Activated CD4-positive, alpha-beta T cell treated with anti-CD3 and anti-CD28 coated beads for 36 hours (primary cell): ENCODE measurements around the gene PRKRIP1. TPM values are rescaled to one million over a fixed set of nuclear protein-coding genes. Genes with fewer than 3 reads are reported as not detected.

ENCODE experiments used
- ATAC-seq: fragments of 200-7000 bp; cut with Tn5 transposase; one replicate; pipeline ENCODE4 v1.10.0; 2021; ENCODE audit warnings: mild to moderate bottlenecking, moderate library complexity
- CTCF ChIA-PET: fragments of 350-600 bp; sonication (Branson Sonifier 250); formaldehyde crosslinking; loops from one replicate; lab custom pipeline; 2021; ENCODE audit warnings: antibody characterized with exemption; lab: Charles Lee
- POLR2A ChIA-PET: fragments of 350-600 bp; sonication (Branson Sonifier 250); formaldehyde crosslinking; loops from one replicate; lab custom pipeline; 2021; ENCODE audit warnings: antibody characterized with exemption, inconsistent platforms; lab: Charles Lee
- DNase-seq: peaks from one replicate; pipeline ENCODE4 v3.0.0-alpha.2; 2020
- H3K27ac Mint-ChIP-seq: one replicate; pipeline ENCODE4 v1.8.0; 2021; ENCODE audit warnings: mixed read lengths
- H3K27me3 Mint-ChIP-seq: one replicate; pipeline ENCODE4 v1.8.0; 2021; ENCODE audit warnings: mixed read lengths
- H3K36me3 Mint-ChIP-seq: one replicate; pipeline ENCODE4 v1.8.0; 2021; ENCODE audit warnings: low read depth, mixed read lengths
- H3K4me1 Mint-ChIP-seq: one replicate; pipeline ENCODE4 v1.8.0; 2021; ENCODE audit warnings: mixed read lengths
- H3K4me3 Mint-ChIP-seq: one replicate; pipeline ENCODE4 v1.8.0; 2021; ENCODE audit warnings: mild to moderate bottlenecking, moderate library complexity, mixed read lengths
- H3K9me3 Mint-ChIP-seq: one replicate; pipeline ENCODE4 v1.8.0; 2021; ENCODE audit warnings: low read depth, mixed read lengths
- intact Hi-C, 2 experiments: fragments of 100-400 bp; cut with DNase I in 1 of 2; cut with micrococcal nuclease in 1 of 2; formaldehyde crosslinking; loops; one replicate each; pipeline versions ENCODE4 v1.14.2 to v1.15.1; 2022 to 2024; cut with DNase I, micrococcal nuclease
- total RNA-seq, 2 experiments: library from RNA; stranded (reverse); gene quantifications; one replicate each; pipeline ENCODE4 v1.2.3, GENCODE V29; 2021

Gene PRKRIP1
- total RNA-seq, 2 experiments from 2014 or later = 26.2 to 31.4 TPM

GRCh38 chr7:102415685-102416225 is 19.6 kb downstream of the PRKRIP1 start:
- peak; percentile 85 for ATAC-seq
- DNase-seq = peak; percentile 83
- intact Hi-C loops = loop anchor here in 1 of 2 experiments (1.0 to 2.0 kb wide), 2 partner anchors 11 to 17 kb away; partner anchors contain the start of gene ORAI2
- H3K27me3 Mint-ChIP-seq = no peaks in the 10 kb centered on the region
- ChIA-PET POLR2A (interaction anchor here (0.5 to 1.3 kb wide), 6 partner anchors 10 to 1263 kb away, joined by 3 to 7 read pairs (median 4); no protein-coding TSS in a partner anchor), CTCF (interaction anchor here (1.1 to 2.6 kb wide), 4 partner anchors 10 to 18 kb away, joined by 3 to 13 read pairs (median 9); partner anchors contain the start of gene ORAI2)
- peak overlapping the region; percentile 29 for H3K4me3 Mint-ChIP-seq
- H3K4me1 Mint-ChIP-seq = peaks cover 55% of the 10 kb centered on the region
- H3K36me3 Mint-ChIP-seq = peaks cover 60% of the 10 kb centered on the region
- no peaks in the 10 kb centered on the region for H3K9me3 Mint-ChIP-seq
- H3K27ac Mint-ChIP-seq = peak overlapping the region; percentile 95

GRCh38 chr7:102416406-102416805 is 20.2 kb downstream of the PRKRIP1 start:
- ChIA-PET POLR2A (interaction anchor here (0.6 to 1.1 kb wide), 3 partner anchors 11 to 676 kb away, joined by 3 to 7 read pairs (median 3); no protein-coding TSS in a partner anchor), CTCF (interaction anchor here (2.4 to 2.6 kb wide), 2 partner anchors 9 to 12 kb away, joined by 11 to 13 read pairs; no protein-coding TSS in a partner anchor)
- peak overlapping the region; percentile 29 for H3K4me3 Mint-ChIP-seq
- intact Hi-C loops = loop anchor here in 1 of 2 experiments (2.0 kb wide), 1 partner anchor 16 kb away; the partner anchor contains the start of gene ORAI2
- H3K27me3 Mint-ChIP-seq = no peaks in the 10 kb centered on the region
- peak overlapping the region; percentile 95 for H3K27ac Mint-ChIP-seq
- H3K36me3 Mint-ChIP-seq = peaks cover 62% of the 10 kb centered on the region
- ATAC-seq (no peak), DNase-seq (no peak)
- H3K9me3 Mint-ChIP-seq = no peaks in the 10 kb centered on the region
- peaks cover 61% of the 10 kb centered on the region for H3K4me1 Mint-ChIP-seq

- Mint-ChIP-seq H3K27ac (peak overlapping the region; percentile 95), H3K27me3 (no peaks in the 10 kb centered on the region), H3K4me1 (peaks cover 61% of the 10 kb centered on the region), H3K36me3 (peaks cover 57% of the 10 kb centered on the region), H3K4me3 (peak overlapping the region; percentile 2), H3K9me3 (no peaks in the 10 kb centered on the region)
- ATAC-seq (peak; percentile 14), DNase-seq (no peak)
- intact Hi-C loops = loop anchor here in 1 of 2 experiments (2.0 kb wide), 1 partner anchor 16 kb away; the partner anchor contains the start of gene ORAI2
- CTCF ChIA-PET = interaction anchor here (0.6 to 1.1 kb wide), 2 partner anchors 9 to 1558 kb away, joined by 3 to 6 read pairs; no protein-coding TSS in a partner anchor
- POLR2A ChIA-PET = interaction anchor here (0.6 to 0.9 kb wide), 3 partner anchors 9 to 54 kb away, joined by 3 to 7 read pairs (median 3); no protein-coding TSS in a partner anchor
Measured at GRCh38 chr7:102417105-102417504, 20.9 kb downstream of the PRKRIP1 start.

GRCh38 chr7:102418592-102418991 is 22.4 kb downstream of the PRKRIP1 start:
- no peaks in the 10 kb centered on the region for H3K27me3 Mint-ChIP-seq
- no peak overlapping the region for H3K4me3 Mint-ChIP-seq
- ChIA-PET POLR2A (interaction anchor here (1.4 kb wide), 1 partner anchor 8 kb away, joined by 5 read pairs; no protein-coding TSS in a partner anchor), CTCF (interaction anchor here (0.6 to 0.8 kb wide), 4 partner anchors 14 to 452 kb away, joined by 3 to 5 read pairs (median 4); no protein-coding TSS in a partner anchor)
- peaks cover 61% of the 10 kb centered on the region for H3K4me1 Mint-ChIP-seq
- intact Hi-C loops = no loop called here
- peaks cover 52% of the 10 kb centered on the region for H3K36me3 Mint-ChIP-seq
- DNase-seq (no peak), ATAC-seq (peak; percentile 9)
- no peaks in the 10 kb centered on the region for H3K9me3 Mint-ChIP-seq
- peak overlapping the region; percentile 37 for H3K27ac Mint-ChIP-seq

- CTCF ChIA-PET = interaction anchor here (0.6 kb wide), 1 partner anchor 34 kb away, joined by 3 read pairs; no protein-coding TSS in a partner anchor
- POLR2A ChIA-PET = interaction anchor here (0.6 to 0.7 kb wide), 2 partner anchors 33 to 52 kb away, joined by 4 to 8 read pairs; no protein-coding TSS in a partner anchor
- ATAC-seq (no peak), DNase-seq (no peak)
- Mint-ChIP-seq H3K36me3 (peaks cover 50% of the 10 kb centered on the region), H3K9me3 (no peaks in the 10 kb centered on the region), H3K4me3 (no peak overlapping the region), H3K27ac (no peak overlapping the region), H3K27me3 (no peaks in the 10 kb centered on the region), H3K4me1 (peaks cover 60% of the 10 kb centered on the region)
- intact Hi-C loops = no loop called here
Measured at GRCh38 chr7:102421706-102422240, 25.6 kb downstream of the PRKRIP1 start.

- Mint-ChIP-seq H3K27ac (peak overlapping the region; percentile 100), H3K27me3 (no peaks in the 10 kb centered on the region), H3K9me3 (no peaks in the 10 kb centered on the region), H3K4me1 (peaks cover 62% of the 10 kb centered on the region), H3K4me3 (no peak overlapping the region), H3K36me3 (peaks cover 47% of the 10 kb centered on the region)
- CTCF ChIA-PET = no interaction called here
- POLR2A ChIA-PET = interaction anchor here (0.6 kb wide), 1 partner anchor 27 kb away, joined by 3 read pairs; no protein-coding TSS in a partner anchor
- DNase-seq (no peak), ATAC-seq (no peak)
- intact Hi-C loops = no loop called here
Measured at GRCh38 chr7:102424129-102424551, 28.0 kb downstream of the PRKRIP1 start.

GRCh38 chr7:102424787-102425218 is 28.6 kb downstream of the PRKRIP1 start:
- peak overlapping the region; percentile 100 for H3K27ac Mint-ChIP-seq
- H3K36me3 Mint-ChIP-seq = peaks cover 47% of the 10 kb centered on the region
- no peaks in the 10 kb centered on the region for H3K9me3 Mint-ChIP-seq
- ChIA-PET CTCF (interaction anchor here (1.3 to 2.1 kb wide), 3 partner anchors 7 to 19 kb away, joined by 3 to 13 read pairs (median 6); no protein-coding TSS in a partner anchor), POLR2A (interaction anchor here (0.6 kb wide), 1 partner anchor 28 kb away, joined by 3 read pairs; no protein-coding TSS in a partner anchor)
- peaks cover 64% of the 10 kb centered on the region for H3K4me1 Mint-ChIP-seq
- DNase-seq = no peak
- no peak for ATAC-seq
- no peak overlapping the region for H3K4me3 Mint-ChIP-seq
- intact Hi-C loops = no loop called here
- H3K27me3 Mint-ChIP-seq = no peaks in the 10 kb centered on the region

GRCh38 chr7:102425639-102426267 is 29.6 kb downstream of the PRKRIP1 start:
- Mint-ChIP-seq H3K27me3 (no peaks in the 10 kb centered on the region), H3K4me3 (peak overlapping the region; percentile 72), H3K9me3 (no peaks in the 10 kb centered on the region), H3K27ac (peak overlapping the region; percentile 100), H3K4me1 (peaks cover 60% of the 10 kb centered on the region), H3K36me3 (peaks cover 42% of the 10 kb centered on the region)
- peak; percentile 91 for DNase-seq
- intact Hi-C loops = loop anchor here (1.0 to 2.0 kb wide), 3 partner anchors 10 to 139 kb away; partner anchors contain the start of genes ALKBH4 (in 1 of the 2), LRWD1 (in 1 of the 2) and SH2B2 (in 1 of the 2)
- ATAC-seq = peak; percentile 82
- ChIA-PET POLR2A (interaction anchor here (0.6 to 1.1 kb wide), 3 partner anchors 9 to 22 kb away, joined by 3 read pairs; no protein-coding TSS in a partner anchor), CTCF (interaction anchor here (0.8 to 2.5 kb wide), 8 partner anchors 8 to 39 kb away, joined by 3 to 13 read pairs (median 4); partner anchors contain the start of genes ALKBH4, LRWD1 and PRKRIP1)

GRCh38 chr7:102426268-102427018 is 30.3 kb downstream of the PRKRIP1 start:
- Mint-ChIP-seq H3K4me1 (peaks cover 62% of the 10 kb centered on the region), H3K9me3 (no peaks in the 10 kb centered on the region), H3K27me3 (no peaks in the 10 kb centered on the region), H3K36me3 (peaks cover 36% of the 10 kb centered on the region), H3K27ac (peak overlapping the region; percentile 100), H3K4me3 (peak overlapping the region; percentile 72)
- DNase-seq = peak; percentile 91
- ChIA-PET CTCF (interaction anchor here (0.5 to 2.5 kb wide), 11 partner anchors 9 to 38 kb away, joined by 3 to 13 read pairs (median 4); partner anchors contain the start of genes ALKBH4, LRWD1 and PRKRIP1), POLR2A (interaction anchor here (1.0 to 1.4 kb wide), 4 partner anchors 8 to 23 kb away, joined by 3 to 5 read pairs (median 4); no protein-coding TSS in a partner anchor)
- intact Hi-C loops = loop anchor here (1.0 to 2.0 kb wide), 3 partner anchors 11 to 140 kb away; partner anchors contain the start of genes ALKBH4 (in 1 of the 2), LRWD1 (in 1 of the 2) and SH2B2 (in 1 of the 2)
- ATAC-seq = peak; percentile 77
